CD8-positive, alpha-beta memory T cell (primary cell): ENCODE measurements around the gene LRRTM4. TPM values are rescaled to one million over a fixed set of nuclear protein-coding genes. Genes with fewer than 3 reads are reported as not detected.
"Not testable (repeated sequence)": the region's sequence is repeated elsewhere in the genome, so short reads cannot be mapped to it uniquely, and the experiment has no call there.

Experiments used
- CTCF ChIA-PET: fragments of 350-600 bp; sonication (Branson Sonifier 250); formaldehyde crosslinking; loops from one replicate; lab custom pipeline; 2021; ENCODE audit warnings: antibody characterized with exemption; lab: Charles Lee
- POLR2A ChIA-PET: fragments of 350-600 bp; sonication (Branson Sonifier 250); formaldehyde crosslinking; loops from one replicate; lab custom pipeline; 2021; ENCODE audit warnings: antibody characterized with exemption; lab: Charles Lee
- DNase-seq, 5 donors: peaks; one replicate each; pipeline versions ENCODE4 v3.0.0 to v3.0.0-alpha.2; 2020 to 2022; ENCODE audit warnings: mixed read lengths in 1 of 5
- H3K27ac ChIP-seq: one replicate; pipeline ENCODE4 v1.7.0; 2013; ENCODE audit warnings: low read depth, mild to moderate bottlenecking, low read length, moderate library complexity
- H3K27me3 ChIP-seq: 2 replicates; pipeline ENCODE4 v1.7.0; 2013; ENCODE audit warnings: low read length, mild to moderate bottlenecking; ENCODE audit not compliant: insufficient read depth, poor library complexity, severe bottlenecking
- H3K36me3 ChIP-seq: 2 replicates; pipeline ENCODE4 v1.7.0; 2013; ENCODE audit warnings: mild to moderate bottlenecking, low read length, moderate library complexity; ENCODE audit not compliant: insufficient read depth
- H3K4me1 ChIP-seq: 2 replicates; pipeline ENCODE4 v1.7.0; 2013; ENCODE audit warnings: mild to moderate bottlenecking, low read length, moderate library complexity; ENCODE audit not compliant: insufficient read depth
- H3K4me3 ChIP-seq: 2 replicates; pipeline ENCODE4 v1.7.0; 2013; ENCODE audit warnings: mild to moderate bottlenecking, low read length
- H3K9me3 ChIP-seq: 2 replicates; pipeline ENCODE4 v1.7.0; 2013; ENCODE audit warnings: mild to moderate bottlenecking, low read length
- H3K27ac Mint-ChIP-seq, 8 donors: one replicate each; pipeline ENCODE4 v1.8.0; 2020 to 2021; ENCODE audit warnings: mixed read lengths in 8 of 8, mild to moderate bottlenecking in 6 of 8, inconsistent platforms in 3 of 8, moderate library complexity in 3 of 8
- H3K27me3 Mint-ChIP-seq, 2 donors: one replicate each; pipeline ENCODE4 v1.8.0; 2020 to 2021; ENCODE audit warnings: mixed read lengths in 2 of 2, mild to moderate bottlenecking in 1 of 2, moderate library complexity in 1 of 2
- H3K36me3 Mint-ChIP-seq, 3 donors: one replicate each; pipeline ENCODE4 v1.8.0; 2020 to 2021; ENCODE audit warnings: mixed read lengths in 3 of 3, inconsistent platforms in 1 of 3, mild to moderate bottlenecking in 1 of 3
- H3K4me1 Mint-ChIP-seq, 3 donors: one replicate each; pipeline ENCODE4 v1.8.0; 2020 to 2021; ENCODE audit warnings: mixed read lengths in 3 of 3, inconsistent platforms in 1 of 3, mild to moderate bottlenecking in 1 of 3
- H3K4me3 Mint-ChIP-seq, 7 donors: one replicate each; pipeline ENCODE4 v1.8.0; 2020 to 2021; ENCODE audit warnings: mixed read lengths in 7 of 7, mild to moderate bottlenecking in 6 of 7, moderate library complexity in 4 of 7, inconsistent platforms in 2 of 7
- H3K9me3 Mint-ChIP-seq, 5 donors: one replicate each; pipeline ENCODE4 v1.8.0; 2020 to 2022; ENCODE audit warnings: mixed read lengths in 5 of 5, mild to moderate bottlenecking in 3 of 5, moderate library complexity in 2 of 5, inconsistent platforms in 1 of 5
- polyA plus RNA-seq: library from polyadenylated mRNA; unstranded; fragments of 300-500 nt; fragmentation: Illumina TruSeq; gene quantifications from one replicate; pipeline ENCODE4 v1.2.3, GENCODE V29; 2021
- total RNA-seq, 2 experiments: library from RNA; stranded (reverse); gene quantifications; one replicate each; pipeline ENCODE4 v1.2.3, GENCODE V29; 2021

LRRTM4 gene
- total and polyA plus RNA-seq, 3 experiments from 2014 or later, result not detected

- H3K9me3 Mint-ChIP-seq, result peaks cover 8 to 25% (median 16%) of the 10 kb centered on the region in 5 donors
- H3K4me1 ChIP-seq, result no peaks in the 10 kb centered on the region
- H3K36me3 ChIP-seq, result no peaks in the 10 kb centered on the region
- H3K4me3 ChIP-seq, result no peak overlapping the region
- POLR2A ChIA-PET, result no interaction called here
- no peaks in the 10 kb centered on the region for H3K27me3 Mint-ChIP-seq
- H3K4me3 Mint-ChIP-seq, result no peak overlapping the region
- no peak overlapping the region for H3K27ac ChIP-seq
- CTCF ChIA-PET, result no interaction called here
- no peak for DNase-seq
- H3K27me3 ChIP-seq, result no peaks in the 10 kb centered on the region
- no peak overlapping the region for H3K27ac Mint-ChIP-seq
- no peaks in the 10 kb centered on the region for H3K9me3 ChIP-seq
- no peaks in the 10 kb centered on the region for H3K4me1 Mint-ChIP-seq
- H3K36me3 Mint-ChIP-seq, result no peaks in the 10 kb centered on the region
Observed at GRCh38 chr2:76809136-76809535, 713.0 kb downstream of the LRRTM4 start.

- no peaks in the 10 kb centered on the region for H3K4me1 ChIP-seq
- H3K36me3 ChIP-seq, result no peaks in the 10 kb centered on the region
- Mint-ChIP-seq H3K27ac (no peak overlapping the region), H3K9me3 (peaks cover 7 to 29% (median 16%) of the 10 kb centered on the region in 5 donors), H3K27me3 (no peaks in the 10 kb centered on the region), H3K36me3 (no peaks in the 10 kb centered on the region), H3K4me3 (no peak overlapping the region), H3K4me1 (no peaks in the 10 kb centered on the region)
- no peaks in the 10 kb centered on the region for H3K27me3 ChIP-seq
- ChIA-PET POLR2A (no interaction called here), CTCF (no interaction called here)
- DNase-seq, result no peak
- no peak overlapping the region for H3K27ac ChIP-seq
- H3K9me3 ChIP-seq, result no peaks in the 10 kb centered on the region
- H3K4me3 ChIP-seq, result no peak overlapping the region
Observed at GRCh38 chr2:76808732-76809131, 713.4 kb downstream of the LRRTM4 start.

- POLR2A ChIA-PET, result no interaction called here
- Mint-ChIP-seq H3K27ac (no peak overlapping the region), H3K36me3 (no peaks in the 10 kb centered on the region), H3K27me3 (no peaks in the 10 kb centered on the region), H3K9me3 (peaks cover 5 to 35% (median 19%) of the 10 kb centered on the region in 5 donors), H3K4me3 (no peak overlapping the region), H3K4me1 (no peaks in the 10 kb centered on the region)
- Histone ChIP-seq H3K4me1 (no peaks in the 10 kb centered on the region), H3K27me3 (no peaks in the 10 kb centered on the region), H3K9me3 (no peaks in the 10 kb centered on the region), H3K4me3 (no peak overlapping the region), H3K27ac (no peak overlapping the region), H3K36me3 (no peaks in the 10 kb centered on the region)
- no peak for DNase-seq
- CTCF ChIA-PET, result no interaction called here
Observed at GRCh38 chr2:76793647-76794334, 728.4 kb downstream of the LRRTM4 start.

GRCh38 chr2:76781313-76781712 lies 740.9 kb downstream of the LRRTM4 start:
- H3K36me3 Mint-ChIP-seq, H3K4me3 Mint-ChIP-seq: not testable (repeated sequence)

GRCh38 chr2:76763276-76763675 lies 758.9 kb downstream of the LRRTM4 start:
- no peaks in the 10 kb centered on the region for H3K36me3 ChIP-seq
- no peaks in the 10 kb centered on the region for H3K27me3 Mint-ChIP-seq
- peaks cover 2% of the 10 kb centered on the region for H3K9me3 ChIP-seq
- no peaks in the 10 kb centered on the region for H3K4me1 ChIP-seq
- H3K27ac Mint-ChIP-seq, result no peak overlapping the region
- no peak overlapping the region for H3K4me3 Mint-ChIP-seq
- H3K36me3 Mint-ChIP-seq, result no peaks in the 10 kb centered on the region
- peaks cover 16 to 56% (median 19%) of the 10 kb centered on the region in 5 donors for H3K9me3 Mint-ChIP-seq
- no peaks in the 10 kb centered on the region for H3K27me3 ChIP-seq
- H3K27ac ChIP-seq, result no peak overlapping the region
- POLR2A ChIA-PET, result no interaction called here
- H3K4me1 Mint-ChIP-seq, result no peaks in the 10 kb centered on the region
- no peak for DNase-seq
- H3K4me3 ChIP-seq, result no peak overlapping the region
- CTCF ChIA-PET, result no interaction called here

More at GRCh38 chr2:76781313-76781712, 740.9 kb downstream of the LRRTM4 start:
- H3K36me3 ChIP-seq, H3K27me3 Mint-ChIP-seq, H3K4me1 Mint-ChIP-seq, H3K27me3 ChIP-seq, H3K4me3 ChIP-seq, H3K27ac Mint-ChIP-seq, H3K4me1 ChIP-seq, POLR2A ChIA-PET, H3K9me3 ChIP-seq, CTCF ChIA-PET, DNase-seq, H3K27ac ChIP-seq: not testable (repeated sequence)
- peaks cover 3 to 15% (median 7%) of the 10 kb centered on the region in 5 donors for H3K9me3 Mint-ChIP-seq

- no peak for DNase-seq
- POLR2A ChIA-PET, result no interaction called here
- Histone ChIP-seq H3K27ac (no peak overlapping the region), H3K4me3 (no peak overlapping the region), H3K4me1 (no peaks in the 10 kb centered on the region), H3K36me3 (no peaks in the 10 kb centered on the region), H3K9me3 (no peaks in the 10 kb centered on the region), H3K27me3 (no peaks in the 10 kb centered on the region)
- Mint-ChIP-seq H3K27me3 (no peaks in the 10 kb centered on the region), H3K4me1 (no peaks in the 10 kb centered on the region), H3K27ac (no peak overlapping the region), H3K4me3 (no peak overlapping the region), H3K9me3 (peaks cover 14 to 49% (median 23%) of the 10 kb centered on the region in 5 donors), H3K36me3 (no peaks in the 10 kb centered on the region)
- CTCF ChIA-PET, result no interaction called here
Observed at GRCh38 chr2:76760367-76760704, 761.8 kb downstream of the LRRTM4 start.

GRCh38 chr2:76759634-76760366 lies 762.4 kb downstream of the LRRTM4 start:
- Histone ChIP-seq H3K36me3 (no peaks in the 10 kb centered on the region), H3K4me1 (no peaks in the 10 kb centered on the region), H3K27ac (no peak overlapping the region), H3K4me3 (no peak overlapping the region), H3K9me3 (no peaks in the 10 kb centered on the region), H3K27me3 (no peaks in the 10 kb centered on the region)
- Mint-ChIP-seq H3K4me3 (no peak overlapping the region), H3K27me3 (no peaks in the 10 kb centered on the region), H3K27ac (no peak overlapping the region), H3K4me1 (no peaks in the 10 kb centered on the region), H3K9me3 (peaks cover 14 to 49% (median 19%) of the 10 kb centered on the region in 5 donors), H3K36me3 (no peaks in the 10 kb centered on the region)
- DNase-seq, result no peak
- ChIA-PET CTCF (no interaction called here), POLR2A (no interaction called here)

- H3K36me3 ChIP-seq, result no peaks in the 10 kb centered on the region
- no peaks in the 10 kb centered on the region for H3K9me3 ChIP-seq
- POLR2A ChIA-PET, result no interaction called here
- H3K4me3 ChIP-seq, result no peak overlapping the region
- no peaks in the 10 kb centered on the region for H3K4me1 Mint-ChIP-seq
- no peaks in the 10 kb centered on the region for H3K4me1 ChIP-seq
- no peak overlapping the region for H3K27ac ChIP-seq
- no peaks in the 10 kb centered on the region for H3K36me3 Mint-ChIP-seq
- H3K4me3 Mint-ChIP-seq, result no peak overlapping the region
- no peaks in the 10 kb centered on the region for H3K27me3 Mint-ChIP-seq
- no peak overlapping the region for H3K27ac Mint-ChIP-seq
- CTCF ChIA-PET, result interaction anchor here (1.9 kb wide), 1 partner anchor 10 kb away, joined by 5 read pairs; no protein-coding TSS in a partner anchor
- H3K27me3 ChIP-seq, result no peaks in the 10 kb centered on the region
- peaks cover 3 to 36% (median 9%) of the 10 kb centered on the region in 5 donors for H3K9me3 Mint-ChIP-seq
- DNase-seq, result no peak
Observed at GRCh38 chr2:76752506-76752905, 769.7 kb downstream of the LRRTM4 start.
